ENCODE data around the gene CCDC195. TPM values are rescaled to one million over a fixed set of nuclear protein-coding genes. Genes with fewer than 3 reads are reported as not detected.

The CCDC195 gene, protein sequence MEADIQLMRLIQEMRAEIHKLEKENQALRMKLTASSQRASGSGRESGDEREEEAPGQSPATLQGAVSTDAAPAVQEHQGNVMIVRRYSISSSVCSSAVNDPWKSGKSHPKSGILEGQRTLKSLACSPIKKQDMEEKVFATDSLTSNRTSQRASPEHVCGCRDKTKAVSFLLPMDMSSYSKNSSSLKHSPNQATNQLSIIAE
- not detected for total RNA-seq
- long read RNA-seq: 0 reads

DNA sequence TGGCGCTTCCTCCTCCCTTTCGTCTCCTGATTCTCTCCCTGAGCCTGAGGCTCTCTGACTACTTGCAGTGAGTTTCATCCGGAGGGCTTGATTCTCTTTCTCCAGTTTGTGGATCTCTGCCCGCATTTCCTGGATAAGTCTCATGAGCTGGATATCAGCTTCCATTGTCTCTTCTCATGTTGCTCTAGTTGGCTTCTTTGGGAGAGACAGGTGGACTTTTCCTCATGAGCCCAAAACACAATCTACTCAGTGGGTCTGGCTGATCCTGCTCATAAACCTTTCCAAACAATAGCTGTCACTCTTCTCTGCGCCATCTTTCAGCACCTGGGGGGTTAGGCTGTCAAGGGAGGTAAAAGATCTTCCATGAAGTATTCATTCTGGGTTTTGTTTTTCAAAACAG lies at the start of gene CCDC195:
Gene CCDC195, minus strand, starts transcription at position 165 of the 400 bp plus-strand sequence. Its CDS starts 0 bp downstream, at position 165.
- Histone ChIP-seq H3K4me1 (no peaks in the 10 kb centered on the region), H3K4me3 (no peak within 1 kb of the TSS), H3K36me3 (no peaks in the 10 kb centered on the region), H3K27ac (no peak within 1 kb of the TSS), H3K27me3 (ENCODE audit: low read depth) (peaks cover 3% of the 10 kb centered on the region), H3K9me3 (no peaks in the 10 kb centered on the region)
- TF ChIP-seq, protein P1, sequence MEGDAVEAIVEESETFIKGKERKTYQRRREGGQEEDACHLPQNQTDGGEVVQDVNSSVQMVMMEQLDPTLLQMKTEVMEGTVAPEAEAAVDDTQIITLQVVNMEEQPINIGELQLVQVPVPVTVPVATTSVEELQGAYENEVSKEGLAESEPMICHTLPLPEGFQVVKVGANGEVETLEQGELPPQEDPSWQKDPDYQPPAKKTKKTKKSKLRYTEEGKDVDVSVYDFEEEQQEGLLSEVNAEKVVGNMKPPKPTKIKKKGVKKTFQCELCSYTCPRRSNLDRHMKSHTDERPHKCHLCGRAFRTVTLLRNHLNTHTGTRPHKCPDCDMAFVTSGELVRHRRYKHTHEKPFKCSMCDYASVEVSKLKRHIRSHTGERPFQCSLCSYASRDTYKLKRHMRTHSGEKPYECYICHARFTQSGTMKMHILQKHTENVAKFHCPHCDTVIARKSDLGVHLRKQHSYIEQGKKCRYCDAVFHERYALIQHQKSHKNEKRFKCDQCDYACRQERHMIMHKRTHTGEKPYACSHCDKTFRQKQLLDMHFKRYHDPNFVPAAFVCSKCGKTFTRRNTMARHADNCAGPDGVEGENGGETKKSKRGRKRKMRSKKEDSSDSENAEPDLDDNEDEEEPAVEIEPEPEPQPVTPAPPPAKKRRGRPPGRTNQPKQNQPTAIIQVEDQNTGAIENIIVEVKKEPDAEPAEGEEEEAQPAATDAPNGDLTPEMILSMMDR (IDR thresholded peaks at IDR 0.05): no peak
- DNase-seq (no peak), ATAC-seq (no peak)
- intact Hi-C loops (cut with DNase I): no loop called here

DNA sequence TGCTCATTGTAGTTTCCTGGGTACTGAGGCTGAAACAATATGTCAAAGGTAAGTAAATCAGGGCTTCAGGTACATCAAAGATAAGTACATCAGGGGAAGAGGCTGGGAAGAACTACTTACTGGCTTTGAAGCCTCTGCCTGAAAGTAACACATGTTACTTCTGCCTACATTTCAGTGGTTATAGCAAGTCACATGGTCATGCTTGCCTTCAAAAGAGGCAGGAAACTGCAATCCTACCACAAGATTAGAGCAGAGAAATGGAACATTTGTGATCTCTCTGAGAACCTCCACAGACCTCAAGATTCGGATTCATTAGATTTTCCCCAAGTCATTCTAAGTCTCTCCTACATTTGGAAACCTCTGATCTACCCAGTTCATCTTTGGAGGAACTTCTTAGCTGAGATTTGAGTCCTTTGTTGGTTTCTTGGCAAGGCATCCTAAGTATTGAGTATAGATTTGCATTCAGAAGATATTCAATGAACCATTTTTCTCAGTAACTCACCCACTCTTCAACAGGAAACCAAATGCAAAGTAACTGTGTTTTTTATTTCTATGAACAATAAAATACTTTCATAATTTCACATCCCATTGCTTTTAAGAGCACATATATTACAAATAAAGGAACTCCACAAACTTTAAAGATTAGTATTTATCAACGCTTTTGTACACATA lies 48.5 kb upstream of the CCDC195 start:
- Histone ChIP-seq H3K9me3 (no peaks in the 10 kb centered on the region), H3K27ac (no peak overlapping the region), H3K36me3 (peaks cover 36% of the 10 kb centered on the region), H3K27me3 (ENCODE audit: low read depth) (no peaks in the 10 kb centered on the region), H3K4me3 (no peak overlapping the region), H3K4me1 (no peaks in the 10 kb centered on the region)
- no peak for DNase-seq
- TF ChIP-seq, protein P1 (IDR thresholded peaks at IDR 0.05): no peak
- intact Hi-C loops (cut with DNase I): no loop called here
- ATAC-seq: no peak

DNA sequence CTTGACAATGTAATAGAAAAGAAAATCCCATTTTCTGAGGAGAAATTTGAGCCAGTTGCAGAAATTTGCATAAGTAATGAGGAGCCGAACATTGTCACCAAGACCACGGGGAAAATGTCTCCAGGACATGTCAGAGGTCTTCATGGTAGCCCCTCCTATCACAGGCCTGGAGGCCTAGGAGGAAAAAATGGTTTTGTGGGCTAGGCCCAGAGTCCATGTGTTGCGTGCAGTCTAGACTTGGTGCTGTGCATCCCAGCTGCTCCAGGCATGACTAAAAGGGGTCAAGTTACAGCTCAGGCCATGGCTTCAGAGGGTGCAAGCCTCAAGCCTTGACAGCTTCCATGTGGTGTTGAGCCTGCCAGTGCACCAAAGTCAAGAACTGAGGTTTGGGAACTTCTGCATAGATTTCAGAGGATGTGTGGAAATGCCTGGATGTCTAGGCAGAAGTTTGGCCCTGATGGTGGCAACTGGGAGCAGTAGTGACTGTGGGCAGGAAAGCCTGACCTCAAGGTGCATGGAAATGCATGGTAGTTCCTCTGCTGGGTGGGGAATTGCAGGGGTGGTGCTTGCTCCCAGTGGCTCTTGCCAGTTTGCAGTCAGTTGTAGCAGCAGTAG lies 41.9 kb upstream of the CCDC195 start:
- ATAC-seq: no peak
- Histone ChIP-seq H3K4me3 (no peak overlapping the region), H3K27me3 (ENCODE audit: low read depth) (no peaks in the 10 kb centered on the region), H3K27ac (no peak overlapping the region), H3K9me3 (peaks cover 4% of the 10 kb centered on the region), H3K4me1 (no peaks in the 10 kb centered on the region), H3K36me3 (no peaks in the 10 kb centered on the region)
- intact Hi-C loops (cut with DNase I): no loop called here
- TF ChIP-seq, protein P1 (IDR thresholded peaks at IDR 0.05): no peak
- no peak for DNase-seq

DNA sequence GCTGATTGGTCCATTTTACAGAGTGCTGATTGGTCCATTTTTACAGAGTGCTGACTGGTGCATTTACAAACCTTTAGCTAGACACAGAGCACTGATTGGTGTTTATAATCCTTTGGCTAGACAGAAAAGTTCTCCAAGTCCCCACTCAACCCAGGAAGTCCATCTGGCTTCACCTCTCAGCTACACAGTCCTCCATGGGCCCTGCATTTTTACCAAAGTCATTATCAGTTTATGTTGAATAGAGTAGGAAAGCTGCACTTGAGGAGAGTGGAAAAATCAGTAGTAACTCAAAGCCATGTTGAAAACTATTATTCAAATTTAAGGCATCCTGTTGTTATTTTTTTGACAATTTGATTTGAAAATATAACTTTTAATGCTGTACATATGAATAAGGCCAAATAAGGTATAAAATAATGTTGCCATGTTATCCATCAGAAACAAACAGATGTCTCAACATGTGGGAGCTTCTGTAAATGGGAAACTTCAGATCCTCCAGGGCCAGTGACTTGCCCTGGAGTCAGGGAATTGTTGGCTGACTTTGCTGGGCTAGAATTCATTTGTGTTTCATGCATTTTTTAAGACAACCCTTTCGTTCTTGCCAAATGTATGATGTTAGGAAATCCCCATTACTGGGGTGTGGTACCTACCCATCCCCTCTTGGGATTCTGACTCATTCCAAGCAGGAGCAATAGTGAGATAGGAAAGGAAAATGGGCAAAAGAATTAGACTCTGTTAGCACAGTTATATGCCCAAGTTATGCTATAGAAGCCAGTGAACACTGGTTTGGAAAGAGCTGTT lies 37.8 kb upstream of the CCDC195 start:
- Histone ChIP-seq H3K4me1 (no peaks in the 10 kb centered on the region), H3K36me3 (no peaks in the 10 kb centered on the region), H3K9me3 (peaks cover 4% of the 10 kb centered on the region), H3K4me3 (no peak overlapping the region), H3K27ac (no peak overlapping the region), H3K27me3 (ENCODE audit: low read depth) (no peaks in the 10 kb centered on the region)
- no peak for DNase-seq
- TF ChIP-seq, protein P1 (IDR thresholded peaks at IDR 0.05): no peak
- intact Hi-C loops (cut with DNase I): no loop called here
- no peak for ATAC-seq

DNA sequence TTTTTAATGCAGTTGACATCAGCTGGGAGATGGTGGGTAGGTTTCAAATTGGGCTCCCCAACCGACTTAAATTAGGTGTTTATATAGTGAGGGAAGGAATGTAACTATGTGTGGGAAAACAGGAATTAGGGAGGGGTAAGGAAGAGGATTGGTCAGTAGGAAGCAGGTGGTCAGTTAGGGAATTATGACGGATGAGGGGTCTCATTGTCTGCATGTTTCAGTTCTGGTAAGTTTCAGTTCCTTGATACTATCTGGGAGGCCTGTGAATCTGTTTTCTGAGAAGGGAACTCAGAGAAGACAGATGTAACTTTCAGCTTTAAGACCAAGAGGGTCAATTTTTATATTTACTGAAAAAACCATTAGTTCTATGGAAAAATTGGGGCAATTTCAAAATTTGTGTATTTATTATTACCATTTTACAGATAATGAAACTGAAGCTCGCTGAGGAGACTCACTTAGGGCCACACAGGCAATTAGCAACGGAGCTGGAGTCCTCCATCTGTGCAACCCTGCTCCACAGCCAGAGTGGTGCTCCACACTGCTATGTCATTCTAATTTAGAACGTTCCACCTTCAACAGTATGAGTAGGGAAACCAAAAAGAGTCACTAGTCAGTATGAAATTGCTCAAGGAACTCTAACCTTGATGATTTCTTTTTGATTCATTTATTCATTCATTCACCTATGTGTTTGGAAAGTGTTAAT lies 36.0 kb upstream of the CCDC195 start:
- Histone ChIP-seq H3K27ac (no peak overlapping the region), H3K27me3 (ENCODE audit: low read depth) (no peaks in the 10 kb centered on the region), H3K36me3 (no peaks in the 10 kb centered on the region), H3K9me3 (no peaks in the 10 kb centered on the region), H3K4me3 (no peak overlapping the region), H3K4me1 (no peaks in the 10 kb centered on the region)
- DNase-seq (no peak), ATAC-seq (no peak)
- TF ChIP-seq, protein P1 (IDR thresholded peaks at IDR 0.05): no peak
- intact Hi-C loops (cut with DNase I): no loop called here
